Small intestine (tissue), 7 donors: ENCODE measurements around the gene JHY. TPM values are rescaled to one million over a fixed set of nuclear protein-coding genes. Genes with fewer than 3 reads are reported as not detected.
A peak's percentile ranks its signal among the peaks of the same experiment; 100 is the strongest.

Experiments
- DNase-seq, 2 donors: peaks; one replicate each; pipeline versions ENCODE4 v3.0.0 to v3.0.0-alpha.2; 2013
- FAIRE-seq: peaks from 2 replicates; lab custom pipeline; 2012; peaks lifted over from hg19 to GRCh38; lab: Jason Lieb, UNC
- H3K27ac ChIP-seq, 3 donors: one replicate each; pipeline ENCODE4 v1.5.1; 2013; ENCODE audit warnings: low read length in 2 of 3, mild to moderate bottlenecking in 2 of 3, control low read depth in 1 of 3, inconsistent platforms in 1 of 3, low read depth in 1 of 3, moderate library complexity in 1 of 3
- H3K27me3 ChIP-seq, 3 donors: one replicate each; pipeline ENCODE4 v1.6.1; 2013; ENCODE audit warnings: low read length in 3 of 3, inconsistent platforms in 1 of 3; ENCODE audit not compliant: control insufficient read depth in 3 of 3, insufficient read depth in 3 of 3
- H3K36me3 ChIP-seq, 3 donors: one replicate each; pipeline ENCODE4 v1.6.1; 2013; ENCODE audit warnings: low read length in 3 of 3, inconsistent platforms in 1 of 3, low read depth in 1 of 3, mild to moderate bottlenecking in 1 of 3, moderate library complexity in 1 of 3; ENCODE audit not compliant: control insufficient read depth in 3 of 3, insufficient read depth in 2 of 3
- H3K4me1 ChIP-seq, 3 donors: one replicate each; pipeline ENCODE4 v1.6.1; 2013; ENCODE audit warnings: low read length in 2 of 3, inconsistent platforms in 1 of 3, low read depth in 1 of 3, mild to moderate bottlenecking in 1 of 3, moderate library complexity in 1 of 3; ENCODE audit not compliant: control insufficient read depth in 3 of 3, insufficient read depth in 2 of 3
- H3K4me3 ChIP-seq, 3 donors: one replicate each; pipeline ENCODE4 v1.5.1; 2013; ENCODE audit warnings: low read length in 3 of 3, control low read depth in 1 of 3, inconsistent platforms in 1 of 3, low read depth in 1 of 3, mild to moderate bottlenecking in 1 of 3, moderate library complexity in 1 of 3
- H3K9me3 ChIP-seq, 2 donors: one replicate each; pipeline ENCODE4 v1.6.1; 2013; ENCODE audit warnings: low read depth in 1 of 2, low read length in 1 of 2; ENCODE audit not compliant: control insufficient read depth in 2 of 2, insufficient read depth in 1 of 2
- WGBS, 3 donors: extraction: QIAGEN DNeasy Blood & Tissue Kit; methylation state at CpG; one replicate each; pipeline ENCODE4 v1.1.7; 2013; 5-methylcytosine and 5-hydroxymethylcytosine counted together
- polyA plus RNA-seq, 4 donors: library from polyadenylated mRNA; stranded (reverse) in 3 of 4; unstranded in 1 of 4; fragments of 200-250 nt in 3 of 4; fragments of 120-200 nt in 1 of 4; gene quantifications; one replicate each; pipeline versions ENCODE4 v1.2.1 to v1.2.3, GENCODE V29; 2013
- donor health status: healthy with polysubstance abuse.
- donor health status: control.
- donor health status: control.
- donor health status: Bipolar disorder and iron deficiency.
- donor health status: healthy.

The JHY gene
- polyA plus RNA-seq, 4 donors, result 1.3 to 7.2 (median 1.6) TPM

DNA sequence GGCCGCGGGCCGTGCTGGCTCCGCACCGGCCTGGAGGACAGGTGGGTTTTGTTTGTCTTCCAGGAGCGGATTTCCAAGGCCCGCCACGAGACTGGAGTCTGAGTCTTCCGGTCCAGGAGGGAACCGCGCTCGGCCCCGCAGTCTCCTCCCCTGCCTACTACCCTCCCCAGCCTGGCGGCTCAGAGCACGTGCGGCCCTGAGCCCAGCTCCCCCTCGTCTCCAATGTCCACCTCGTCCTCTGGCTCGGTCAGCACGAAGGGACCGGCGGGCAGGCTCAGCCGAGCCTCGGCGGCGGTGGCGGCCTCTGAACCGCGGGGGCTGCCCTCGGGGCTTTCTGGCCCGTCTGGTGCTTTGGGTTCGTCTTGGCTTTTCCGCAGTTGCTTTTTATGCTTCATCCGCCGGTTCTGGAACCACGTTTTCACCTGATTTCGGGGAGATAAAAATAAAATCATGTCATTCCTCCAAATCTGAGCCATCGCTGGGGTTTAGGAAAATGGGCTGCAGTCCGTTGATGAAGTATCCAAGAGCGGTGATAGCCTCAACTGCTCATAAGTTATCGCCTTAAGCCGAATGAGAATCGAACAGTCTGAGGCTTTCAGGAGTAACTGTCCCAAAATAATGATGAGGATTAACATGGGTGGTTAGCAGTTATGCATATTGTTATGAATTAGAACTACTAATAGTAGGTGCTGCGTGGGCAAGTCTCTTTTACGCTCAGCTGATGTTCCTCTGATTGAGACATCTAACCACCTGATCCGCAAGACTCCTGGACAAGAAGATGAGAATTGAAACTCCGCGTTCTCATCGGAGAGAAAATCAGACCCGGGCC is 95.1 kb downstream of the JHY start:
- Histone ChIP-seq H3K36me3 (no peaks in the 10 kb centered on the region), H3K4me3 (no peak overlapping the region), H3K4me1 (no peaks in the 10 kb centered on the region), H3K27ac (no peak overlapping the region), H3K9me3 (no peaks in the 10 kb centered on the region), H3K27me3 (peaks cover 18 to 83% (median 44%) of the 10 kb centered on the region in 3 donors)
- FAIRE-seq (no peak), DNase-seq (peak in 1 of 2 donors; percentile 9)
- 5 to 11% (median 10%) methylated on average over 44 to 50 of the region's 50 CpGs for WGBS, 3 donors

DNA sequence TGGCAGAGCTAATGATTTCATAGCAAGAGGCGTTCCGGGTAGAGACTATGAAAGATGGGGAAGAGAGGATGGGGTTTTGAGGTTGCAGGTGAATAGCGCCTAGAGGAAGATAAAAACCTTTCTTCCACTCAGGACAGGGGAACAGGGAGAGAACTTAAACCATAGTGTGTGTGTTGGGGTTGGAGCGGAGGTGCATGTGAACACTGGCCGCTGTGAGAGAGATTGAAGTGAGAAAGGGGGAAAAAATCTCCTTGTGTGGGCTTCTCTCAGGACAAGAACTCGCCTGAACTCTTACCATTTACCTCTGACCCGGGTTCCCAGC is 95.7 kb downstream of the JHY start:
- WGBS, 3 donors, result 15 to 24% (median 16%) methylated on average over 7 of the region's 7 CpGs

DNA sequence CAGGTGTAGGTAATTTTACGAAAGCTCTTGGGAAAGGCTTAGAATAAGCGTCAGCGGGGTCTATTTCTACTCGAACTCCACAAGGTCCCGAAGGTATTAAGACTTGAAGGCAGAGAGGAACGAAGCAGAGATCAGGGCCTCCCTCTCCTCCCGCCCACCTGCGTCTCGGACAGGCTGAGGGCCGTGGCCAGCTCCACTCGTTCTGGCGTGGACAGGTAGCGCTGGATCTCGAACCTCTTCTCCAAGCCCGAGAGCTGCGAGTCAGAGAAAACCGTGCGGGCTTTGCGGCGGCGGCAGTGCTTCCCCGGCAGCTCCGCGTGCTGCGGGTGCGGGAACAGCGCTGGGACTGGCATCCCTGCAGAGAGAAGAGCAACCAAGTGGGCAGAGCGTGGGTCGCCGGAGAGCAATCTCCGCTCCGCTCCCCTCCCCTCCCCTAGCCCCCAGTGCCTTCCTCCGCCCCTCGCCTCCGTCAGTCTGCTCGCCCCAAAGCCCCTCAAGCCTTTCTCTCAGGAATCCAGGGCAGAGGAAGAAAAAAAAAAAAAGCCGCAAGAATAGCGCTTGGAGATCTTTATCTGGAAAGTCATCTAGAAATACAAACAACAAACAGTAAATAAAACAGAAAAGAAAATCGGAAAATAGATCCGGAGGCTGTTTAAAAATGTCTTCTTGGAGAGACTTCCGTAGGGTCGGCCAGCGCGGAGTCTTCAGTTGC is 96.7 kb downstream of the JHY start:
- H3K4me1 ChIP-seq, result no peaks in the 10 kb centered on the region
- no peak overlapping the region for H3K27ac ChIP-seq
- H3K27me3 ChIP-seq, result peaks cover 18 to 92% (median 47%) of the 10 kb centered on the region in 3 donors
- H3K4me3 ChIP-seq, result no peak overlapping the region
- no peaks in the 10 kb centered on the region for H3K9me3 ChIP-seq
- FAIRE-seq (no peak), DNase-seq (no peak)
- no peaks in the 10 kb centered on the region for H3K36me3 ChIP-seq
- WGBS, 3 donors, result 7 to 19% (median 14%) methylated on average over 42 to 44 of the region's 44 CpGs

More for the DNA sequence above, 95.7 kb downstream of the JHY start:
- Histone ChIP-seq H3K36me3 (no peaks in the 10 kb centered on the region), H3K27me3 (peaks cover 18 to 89% (median 47%) of the 10 kb centered on the region in 3 donors), H3K9me3 (no peaks in the 10 kb centered on the region), H3K27ac (no peak overlapping the region), H3K4me1 (no peaks in the 10 kb centered on the region), H3K4me3 (no peak overlapping the region)
- no peak for DNase-seq
- no peak for FAIRE-seq

DNA sequence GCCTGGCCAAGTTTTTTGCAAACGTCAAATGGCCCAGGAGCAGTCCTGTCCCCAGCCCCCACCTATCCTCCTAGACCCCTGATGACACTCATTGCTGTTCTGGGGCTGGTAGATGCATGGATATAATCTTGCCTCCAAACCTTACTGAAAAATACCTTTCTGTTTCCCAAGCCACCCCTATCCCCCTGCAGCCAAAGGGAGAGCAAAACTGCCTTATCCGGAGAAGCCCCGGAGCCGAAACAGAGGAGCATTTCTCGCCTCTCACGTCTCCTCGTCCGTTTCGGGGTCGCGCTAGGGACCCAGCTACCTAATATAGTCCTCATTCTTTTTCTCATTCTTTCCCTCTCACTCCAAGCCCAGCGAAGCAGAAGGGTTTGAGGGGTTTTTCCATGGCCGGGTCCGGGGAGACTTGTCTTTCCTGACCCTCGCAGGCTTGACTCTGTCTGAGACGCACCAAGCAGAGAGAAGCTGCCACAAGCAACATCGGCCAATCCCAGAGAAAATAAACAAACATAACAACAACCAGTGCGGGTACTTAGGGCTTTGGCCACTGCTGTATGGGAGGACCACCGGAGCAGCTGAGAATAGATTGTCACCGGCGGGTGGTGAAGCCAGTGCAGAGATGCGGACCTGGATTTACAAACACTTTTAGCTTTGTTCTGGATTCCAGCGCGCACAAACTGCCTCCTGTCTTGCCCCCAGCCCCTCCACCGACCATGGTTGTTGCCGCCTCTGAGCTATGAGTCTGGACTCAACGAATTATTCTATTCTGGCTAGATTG is 97.4 kb downstream of the JHY start:
- Histone ChIP-seq H3K4me3 (no peak overlapping the region), H3K4me1 (peaks cover 0 to 4% (median 0%) of the 10 kb centered on the region in 3 donors), H3K27me3 (peaks cover 22 to 94% (median 48%) of the 10 kb centered on the region in 3 donors), H3K27ac (no peak overlapping the region), H3K36me3 (no peaks in the 10 kb centered on the region), H3K9me3 (no peaks in the 10 kb centered on the region)
- WGBS, 3 donors, result 4 to 11% (median 10%) methylated on average over 25 to 27 of the region's 27 CpGs
- DNase-seq, result no peak
- no peak for FAIRE-seq

DNA sequence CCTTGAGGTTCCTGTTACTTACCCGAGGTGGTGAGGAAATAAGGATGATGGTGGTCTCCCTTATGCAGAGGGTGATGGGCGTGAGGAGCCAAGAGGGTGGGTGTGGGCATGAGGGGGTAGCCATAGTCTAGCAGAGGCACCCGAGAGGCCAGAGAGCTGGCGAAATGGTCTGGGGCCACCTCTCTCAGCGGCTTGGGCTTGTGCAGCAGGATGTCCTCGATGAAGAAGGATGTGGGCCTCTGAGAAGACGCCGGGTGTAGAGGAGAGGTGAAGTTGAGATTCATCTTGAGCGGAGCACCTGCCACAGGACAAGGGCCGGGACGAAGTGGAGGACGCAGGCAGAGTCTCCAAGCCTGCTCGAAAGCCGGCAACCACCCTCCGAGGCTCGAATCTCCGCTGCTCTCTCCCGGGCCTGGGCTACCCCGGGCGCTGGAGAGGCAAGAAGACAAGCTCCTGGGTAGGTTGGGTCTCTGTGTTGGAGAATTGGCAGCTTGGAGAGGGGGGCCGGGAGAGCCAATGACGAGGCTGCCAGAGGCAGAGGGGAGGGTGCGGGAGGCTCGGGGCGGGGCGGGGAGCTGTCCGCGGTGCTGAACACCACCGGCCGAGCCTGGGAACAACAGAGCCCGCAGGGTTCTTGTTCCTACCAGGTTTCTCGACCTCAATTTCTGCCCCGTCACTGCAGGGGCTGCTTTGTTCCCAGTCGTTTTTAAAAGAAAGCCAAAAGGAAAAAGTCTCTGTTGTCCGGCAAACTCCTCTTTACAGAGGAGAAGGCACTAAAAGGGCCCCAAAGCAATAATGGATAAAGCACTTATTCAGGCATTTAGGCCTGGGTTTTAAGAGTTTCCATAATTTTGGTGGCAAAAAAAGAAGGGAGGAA is 99.1 kb downstream of the JHY start, which contains the start of gene BSX:
Gene BSX (minus strand): TSS at position 447 of the 877 bp plus-strand sequence. CDS start 163 bp downstream, at position 284.
- peaks cover 22 to 95% (median 47%) of the 10 kb centered on the region in 3 donors for H3K27me3 ChIP-seq
- FAIRE-seq, result no peak
- DNase-seq, result peak; percentile 9 to 70

DNA sequence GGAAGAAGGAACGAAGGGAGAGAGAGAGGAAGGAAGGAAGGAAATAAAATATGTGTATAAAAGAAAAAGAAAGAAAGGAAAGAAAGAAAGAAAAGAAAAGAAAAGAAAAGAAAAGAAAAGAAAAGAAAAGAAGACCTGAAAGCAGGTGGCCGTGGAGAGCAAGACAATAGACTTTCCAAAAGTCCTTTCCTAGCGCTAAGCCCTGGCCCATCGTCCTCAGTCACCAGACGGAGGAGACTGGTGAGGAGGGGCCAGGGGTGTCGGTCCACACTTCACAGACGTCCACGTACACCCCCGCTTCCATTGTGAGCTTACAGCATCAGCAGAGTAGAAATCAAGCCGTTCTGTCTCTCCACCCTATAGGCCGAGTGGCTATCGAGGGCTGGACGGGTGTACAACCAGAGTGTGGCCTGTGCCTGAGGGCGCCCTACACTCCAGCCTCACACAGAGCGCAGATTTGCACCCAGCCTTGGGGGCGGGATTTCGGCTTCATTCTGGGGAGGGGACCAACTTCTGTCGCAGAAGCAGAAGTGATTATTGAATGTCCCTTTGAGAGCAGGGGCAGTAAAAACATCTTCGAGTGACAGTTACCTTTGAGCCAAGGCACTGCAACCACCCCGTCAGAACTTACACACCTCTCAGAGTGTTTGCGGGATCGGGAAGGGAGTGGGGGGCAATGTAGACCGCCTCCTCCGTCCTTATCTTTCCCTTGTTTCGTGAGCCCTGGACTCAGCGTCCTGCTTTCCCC is 101.1 kb downstream of the JHY start:
- H3K9me3 ChIP-seq, result no peaks in the 10 kb centered on the region
- DNase-seq, result peak in 1 of 2 donors; percentile 12
- peak overlapping the region in 2 of 3 donors; percentile 42 to 53 for H3K4me3 ChIP-seq
- H3K27me3 ChIP-seq, result peaks cover 14 to 75% (median 41%) of the 10 kb centered on the region in 3 donors
- no peak overlapping the region for H3K27ac ChIP-seq
- FAIRE-seq, result no peak
- H3K4me1 ChIP-seq, result peaks cover 0 to 4% (median 0%) of the 10 kb centered on the region in 3 donors
- H3K36me3 ChIP-seq, result no peaks in the 10 kb centered on the region
- 10 to 18% (median 11%) methylated on average over 26 of the region's 26 CpGs for WGBS, 3 donors

More for the DNA sequence above, 99.1 kb downstream of the JHY start, which contains the start of gene BSX:
- no peaks in the 10 kb centered on the region for H3K36me3 ChIP-seq
- H3K4me1 ChIP-seq, result peaks cover 0 to 4% (median 0%) of the 10 kb centered on the region in 3 donors
- H3K4me3 ChIP-seq, result no peak within 1 kb of the TSS
- 5 to 12% (median 6%) methylated on average over 35 of the region's 35 CpGs for WGBS, 3 donors
- no peaks in the 10 kb centered on the region for H3K9me3 ChIP-seq
- no peak within 1 kb of the TSS for H3K27ac ChIP-seq
